ENCODE data around the gene DOK6. TPM values are rescaled to one million over a fixed set of nuclear protein-coding genes. Genes with fewer than 3 reads are reported as not detected.

Gene DOK6
- total RNA-seq, 2 donors from 2014 or later = 0.59 to 0.61 TPM

GRCh38 chr18:69365658-69366057 lies 35.0 kb upstream of the DOK6 start:
- Histone ChIP-seq H3K27ac (no peak overlapping the region), H3K27me3 (no peaks in the 10 kb centered on the region), H3K9me3 (no peaks in the 10 kb centered on the region), H3K4me1 (no peaks in the 10 kb centered on the region), H3K36me3 (no peaks in the 10 kb centered on the region), H3K9ac (ENCODE audit: low read depth in 2 of 2, low read length in 2 of 2) (no peak overlapping the region), H3K4me3 (no peak overlapping the region)
- DNase-seq = no peak
- no peak for TF ChIP-seq CTCF (IDR thresholded peaks at IDR 0.05)
- intact Hi-C loops (cut with DNase I) = no loop called here

- H3K4me1 ChIP-seq = no peaks in the 10 kb centered on the region
- no peaks in the 10 kb centered on the region for H3K36me3 ChIP-seq
- no peak overlapping the region for H3K4me3 ChIP-seq
- H3K9me3 ChIP-seq = no peaks in the 10 kb centered on the region
- intact Hi-C loops (cut with DNase I) = no loop called here
- H3K27ac ChIP-seq = no peak overlapping the region
- no peaks in the 10 kb centered on the region for H3K27me3 ChIP-seq
- DNase-seq = no peak
- TF ChIP-seq CTCF (IDR thresholded peaks at IDR 0.05) = no peak
- no peak overlapping the region for H3K9ac ChIP-seq (ENCODE audit: low read depth in 2 of 2, low read length in 2 of 2)
Observed at GRCh38 chr18:69367104-69367503, 33.6 kb upstream of the DOK6 start.

- no peak overlapping the region for H3K9ac ChIP-seq (ENCODE audit: low read depth in 2 of 2, low read length in 2 of 2)
- no peak overlapping the region for H3K4me3 ChIP-seq
Observed at GRCh38 chr18:69371729-69372128, 29.0 kb upstream of the DOK6 start.

GRCh38 chr18:69380324-69380723 lies 20.4 kb upstream of the DOK6 start:
- no peaks in the 10 kb centered on the region for H3K9me3 ChIP-seq
- TF ChIP-seq CTCF (IDR thresholded peaks at IDR 0.05) = no peak
- H3K27me3 ChIP-seq = no peaks in the 10 kb centered on the region
- no peak overlapping the region for H3K9ac ChIP-seq (ENCODE audit: low read depth in 2 of 2, low read length in 2 of 2)
- no peak overlapping the region for H3K4me3 ChIP-seq
- H3K27ac ChIP-seq = no peak overlapping the region
- DNase-seq = no peak
- intact Hi-C loops (cut with DNase I) = no loop called here
- no peaks in the 10 kb centered on the region for H3K36me3 ChIP-seq
- no peaks in the 10 kb centered on the region for H3K4me1 ChIP-seq

More at GRCh38 chr18:69371729-69372128, 29.0 kb upstream of the DOK6 start:
- Histone ChIP-seq H3K27ac (no peak overlapping the region), H3K27me3 (no peaks in the 10 kb centered on the region), H3K9me3 (no peaks in the 10 kb centered on the region), H3K4me1 (no peaks in the 10 kb centered on the region), H3K36me3 (no peaks in the 10 kb centered on the region)
- intact Hi-C loops (cut with DNase I) = no loop called here
- no peak for DNase-seq
- no peak for TF ChIP-seq CTCF (IDR thresholded peaks at IDR 0.05)

GRCh38 chr18:69383186-69383585 lies 17.5 kb upstream of the DOK6 start:
- no peak for DNase-seq
- Histone ChIP-seq H3K36me3 (no peaks in the 10 kb centered on the region), H3K4me1 (no peaks in the 10 kb centered on the region), H3K9ac (ENCODE audit: low read depth in 2 of 2, low read length in 2 of 2) (no peak overlapping the region), H3K27me3 (no peaks in the 10 kb centered on the region), H3K4me3 (no peak overlapping the region), H3K27ac (no peak overlapping the region), H3K9me3 (no peaks in the 10 kb centered on the region)
- intact Hi-C loops (cut with DNase I) = no loop called here
- TF ChIP-seq CTCF (IDR thresholded peaks at IDR 0.05) = no peak

- H3K27me3 ChIP-seq = no peaks in the 10 kb centered on the region
- TF ChIP-seq CTCF (IDR thresholded peaks at IDR 0.05) = no peak
- no peaks in the 10 kb centered on the region for H3K4me1 ChIP-seq
- no peaks in the 10 kb centered on the region for H3K36me3 ChIP-seq
- no peak overlapping the region for H3K4me3 ChIP-seq
- DNase-seq = no peak
- intact Hi-C loops (cut with DNase I) = no loop called here
- H3K27ac ChIP-seq = no peak overlapping the region
- H3K9ac ChIP-seq (ENCODE audit: low read depth in 2 of 2, low read length in 2 of 2) = no peak overlapping the region
- no peaks in the 10 kb centered on the region for H3K9me3 ChIP-seq
Observed at GRCh38 chr18:69387186-69387585, 13.5 kb upstream of the DOK6 start.

Data from colonic mucosa (tissue), 4 donors.